GM21619 (cell line): ENCODE data around the gene IFNG.

Experiments
- ATAC-seq: cut with Tn5 transposase; IDR thresholded peaks from one replicate; pipeline ENCODE4 v1.9.1; 2021; ENCODE audit not compliant: unreplicated experiment

Gene IFNG

GRCh38 chr12:68169213-68169889 lies 9.8 kb upstream of the IFNG start:
- no peak for ATAC-seq

DNA sequence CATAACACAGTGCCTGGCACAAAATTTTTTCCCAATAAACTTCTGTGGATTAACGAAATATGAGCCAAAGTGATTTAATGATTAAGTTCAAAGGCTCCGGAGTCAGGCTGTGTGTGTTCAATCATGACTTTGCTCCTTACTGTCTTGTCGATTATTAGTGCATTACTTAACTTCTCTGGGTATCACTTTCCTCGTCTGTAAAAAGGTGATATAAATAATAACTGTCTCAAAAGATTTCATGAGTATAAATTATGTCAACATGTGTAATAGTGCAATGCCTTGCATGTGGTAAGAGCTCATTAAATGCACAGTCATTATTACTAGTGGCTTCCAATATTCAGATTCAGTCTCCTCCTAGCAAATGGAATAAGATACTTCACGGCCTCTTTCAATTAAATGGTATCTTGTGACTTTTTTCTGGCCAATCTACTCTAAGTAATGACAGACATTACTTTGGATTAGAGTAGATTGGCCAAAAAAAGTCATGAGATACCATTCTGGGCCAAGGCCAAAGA lies 6.8 kb upstream of the IFNG start:
- no peak for ATAC-seq

DNA sequence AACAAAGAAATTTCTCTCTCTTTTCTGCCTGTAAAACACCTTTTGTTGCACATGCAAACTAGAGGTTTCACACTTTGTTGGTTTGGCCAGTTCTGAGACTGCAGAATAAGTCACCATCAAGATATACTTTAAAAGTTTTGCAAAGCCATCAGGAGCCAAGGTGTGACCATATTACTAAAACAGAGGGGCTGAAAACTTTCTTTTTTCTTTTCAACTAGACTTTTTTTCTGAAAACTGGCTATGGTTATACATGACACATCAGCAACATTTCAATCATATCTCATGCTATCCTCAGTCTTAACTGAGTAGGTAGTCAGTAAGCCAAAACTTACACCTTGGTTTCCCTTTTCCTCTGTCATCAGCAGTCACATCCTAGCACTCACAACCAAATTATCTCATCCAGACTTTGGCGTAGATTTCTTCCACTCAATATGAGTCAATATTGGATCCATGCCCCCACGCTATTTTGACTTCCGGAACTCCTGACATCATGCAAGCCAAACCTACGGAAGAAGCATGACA lies 4.1 kb upstream of the IFNG start:
- ATAC-seq: peak; percentile 67

GRCh38 chr12:68162374-68162773 lies 2.8 kb upstream of the IFNG start:
- ATAC-seq: no peak

- ATAC-seq: no peak
Observed at GRCh38 chr12:68158432-68158831, 1.1 kb downstream of the IFNG start.

DNA sequence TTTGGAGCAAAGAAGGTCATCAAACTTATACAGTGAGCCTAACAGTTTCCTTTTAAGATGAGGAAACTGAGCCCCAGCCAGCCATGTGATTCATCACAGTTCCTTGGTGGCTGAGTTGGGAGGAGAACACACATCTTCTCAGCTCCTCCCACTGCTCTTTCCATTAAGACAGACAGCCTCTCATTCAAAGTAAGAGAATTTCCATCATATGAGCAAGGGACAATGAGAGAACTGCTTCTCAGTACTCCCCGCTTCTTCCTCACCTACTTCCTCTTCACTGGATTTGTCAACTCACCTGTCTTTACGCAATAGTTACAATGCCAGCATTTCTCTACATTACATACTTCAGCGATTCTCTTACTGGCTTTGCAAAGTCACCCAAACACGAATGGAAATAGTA lies 2.2 kb downstream of the IFNG start:
- ATAC-seq: no peak

GRCh38 chr12:68156636-68157035 lies 2.9 kb downstream of the IFNG start:
- no peak for ATAC-seq

GRCh38 chr12:68154779-68155178 lies 4.8 kb downstream of the IFNG start:
- no peak for ATAC-seq

DNA sequence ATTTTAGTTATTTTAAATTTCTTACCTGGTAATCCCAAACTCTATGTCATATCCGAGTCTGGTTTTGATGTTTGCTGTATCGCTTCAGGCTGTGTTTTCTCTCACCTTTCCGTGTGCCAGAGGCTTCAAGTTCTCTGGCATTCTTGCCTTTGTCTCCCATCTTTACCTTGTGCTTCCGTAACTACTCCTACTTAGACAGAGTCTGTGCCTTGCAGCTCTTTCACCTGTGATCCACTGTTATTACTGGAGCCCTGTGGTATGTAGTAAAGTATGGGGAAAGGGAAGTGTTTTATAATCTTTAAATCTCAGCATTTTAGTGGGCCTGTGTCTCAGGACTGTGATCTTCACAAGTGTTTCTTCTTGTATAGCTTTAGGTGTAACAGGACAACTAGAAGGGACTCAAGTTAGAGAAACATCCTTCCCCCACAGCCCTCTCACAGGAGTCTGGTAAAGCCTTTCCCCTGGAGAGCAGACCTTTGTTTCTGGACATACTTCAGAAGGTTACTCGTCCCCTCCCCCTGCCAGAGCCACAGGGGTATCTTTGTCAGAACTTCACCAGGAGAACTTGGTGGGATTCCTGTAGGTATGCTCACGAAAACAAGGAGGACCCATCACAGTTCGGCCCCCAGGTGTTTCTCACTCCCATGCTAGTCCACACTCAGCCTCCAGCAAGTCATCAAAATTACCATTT lies 11.1 kb downstream of the IFNG start:
- no peak for ATAC-seq

DNA sequence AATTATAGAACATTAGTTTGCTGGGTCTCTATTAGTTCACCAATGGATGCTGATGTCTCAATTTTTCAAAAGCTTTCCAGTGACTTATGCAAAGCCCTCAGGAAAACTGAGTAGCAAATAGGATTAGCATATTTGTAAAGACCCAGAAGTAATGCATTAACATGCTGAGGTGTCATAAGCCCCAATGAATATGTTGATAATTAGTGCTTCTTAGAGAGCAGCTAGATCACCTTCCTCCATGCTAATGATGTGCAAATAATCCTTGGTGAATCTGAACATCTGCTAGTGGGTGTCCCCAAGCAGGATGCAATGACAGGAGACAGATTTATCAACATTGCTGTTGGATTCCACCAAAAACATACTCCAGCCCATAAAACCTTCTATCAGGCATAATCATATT lies 19.0 kb downstream of the IFNG start:
- no peak for ATAC-seq

- no peak for ATAC-seq
Observed at GRCh38 chr12:68139941-68140340, 19.6 kb downstream of the IFNG start.

GRCh38 chr12:68139001-68139400 lies 20.5 kb downstream of the IFNG start:
- no peak for ATAC-seq

- no peak for ATAC-seq
Observed at GRCh38 chr12:68138480-68138879, 21.1 kb downstream of the IFNG start.

- ATAC-seq: no peak
Observed at GRCh38 chr12:68137335-68137830, 22.2 kb downstream of the IFNG start.

DNA sequence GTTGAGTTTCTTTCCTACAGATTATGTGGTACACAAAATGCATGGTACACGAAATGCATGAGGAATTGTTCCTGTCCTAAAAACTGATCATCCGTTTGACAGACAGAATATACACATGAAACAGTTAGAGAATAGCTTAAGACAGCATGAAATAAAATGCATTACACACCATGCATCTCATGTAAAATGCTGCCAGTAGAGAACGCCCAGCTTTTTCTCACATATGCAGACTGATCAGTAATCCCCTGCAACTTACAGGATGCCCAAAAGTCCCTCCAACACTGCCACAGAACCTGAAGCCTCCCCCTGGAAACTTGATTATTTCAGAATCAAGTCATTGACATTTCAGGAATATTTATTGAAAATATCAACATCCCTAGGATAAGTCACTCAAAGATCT lies 24.0 kb downstream of the IFNG start:
- no peak for ATAC-seq

- no peak for ATAC-seq
Observed at GRCh38 chr12:68131867-68132414, 27.6 kb downstream of the IFNG start.

DNA sequence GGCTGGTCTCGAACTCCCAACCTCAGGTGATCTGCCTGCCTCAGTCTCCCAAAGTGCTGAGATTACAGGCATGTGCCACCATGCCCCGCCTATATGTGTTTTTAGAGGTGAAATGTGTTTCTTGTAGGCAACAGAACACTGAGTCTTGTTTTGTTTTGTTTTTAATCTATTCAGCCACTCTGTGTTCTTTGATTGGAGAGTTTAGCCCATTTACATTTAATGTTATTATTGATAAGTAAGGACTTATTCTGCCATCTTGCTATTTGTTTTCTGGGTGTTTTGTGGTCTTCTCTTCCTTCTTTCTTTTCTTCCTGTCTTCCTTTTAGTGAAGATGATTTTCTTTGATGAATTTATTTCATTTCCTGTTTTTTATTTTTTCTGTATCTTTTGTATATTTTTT lies 29.6 kb downstream of the IFNG start:
- ATAC-seq: no peak

DNA sequence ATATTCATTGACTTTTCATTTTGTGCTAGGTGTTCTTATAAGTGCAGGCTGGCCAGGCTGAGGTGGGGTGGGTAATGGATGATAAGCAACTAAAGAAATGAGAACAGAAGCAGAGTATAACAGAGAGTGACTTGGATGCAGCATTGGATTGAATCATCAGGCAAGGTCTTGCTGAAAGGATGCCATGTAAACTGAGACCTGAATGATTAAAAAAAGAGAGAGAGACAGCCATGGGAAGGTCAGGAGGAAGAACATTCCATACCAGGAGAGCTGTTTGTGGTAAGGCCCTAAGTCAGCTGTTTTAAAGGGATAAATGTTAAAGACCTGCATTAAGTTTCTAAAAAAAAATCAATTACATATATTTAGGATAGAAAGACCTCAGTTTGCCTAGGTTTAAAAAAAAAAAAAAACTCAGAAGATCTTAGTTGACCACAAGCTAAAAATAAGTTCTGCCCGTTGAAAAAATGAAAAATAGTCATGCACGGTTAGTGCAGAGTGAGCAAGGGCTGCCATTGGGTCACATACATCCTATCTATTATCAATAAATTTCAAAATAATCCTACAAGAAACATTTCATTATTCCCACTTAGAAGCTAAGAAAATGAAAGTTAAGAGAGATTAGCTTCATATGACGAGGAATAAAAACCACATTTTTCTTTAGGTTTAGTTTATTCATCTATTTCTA lies 37.2 kb downstream of the IFNG start:
- ATAC-seq: no peak

- no peak for ATAC-seq
Observed at GRCh38 chr12:68121143-68121542, 38.4 kb downstream of the IFNG start.

- ATAC-seq: peak; percentile 92
Observed at GRCh38 chr12:68119724-68120211, 39.8 kb downstream of the IFNG start.

- peak; percentile 55 for ATAC-seq
Observed at GRCh38 chr12:68119250-68119649, 40.3 kb downstream of the IFNG start.
